Spleen (tissue), 7 donors: Measurements from ENCODE around the gene PPP2R2D.

Source experiments
- POLR2A ChIP-seq, 3 donors: fragments of 450-650 bp; IDR thresholded peaks; one replicate each; pipeline ENCODE4 v1.5.1; 2017; ENCODE audit warnings: antibody characterized with exemption in 3 of 3, mild to moderate bottlenecking in 1 of 3
- TF ChIP-seq, protein P1 (sequence below), 11 experiments: fragments of 200-600 bp in 7 of 11; fragments of 450-650 bp in 4 of 11; sonication (generic) in 4 of 11; IDR thresholded peaks in 8 of 11; conservative IDR thresholded peaks in 3 of 11; 1 replicate in 7 of 11; 2 replicates in 4 of 11; pipeline versions ENCODE4 v1.4.0 to v1.8.0; 2016 to 2021; ENCODE audit warnings: antibody characterized with exemption in 11 of 11, inconsistent platforms in 4 of 11, mild to moderate bottlenecking in 1 of 11
- donor health status: DM: no; HTN: no; CAD: no; lungs with moderate emphysema.
- donor health status: DM: no; HTN: no; CAD: no.
- donor health status: DM: no; HTN: no; CAD: no.

GRCh38 chr10:131926743-131927595, 26.2 kb downstream of the PPP2R2D start:
- no peak for TF ChIP-seq POLR2A (IDR thresholded peaks at IDR 0.05)
- TF ChIP-seq, protein P1, sequence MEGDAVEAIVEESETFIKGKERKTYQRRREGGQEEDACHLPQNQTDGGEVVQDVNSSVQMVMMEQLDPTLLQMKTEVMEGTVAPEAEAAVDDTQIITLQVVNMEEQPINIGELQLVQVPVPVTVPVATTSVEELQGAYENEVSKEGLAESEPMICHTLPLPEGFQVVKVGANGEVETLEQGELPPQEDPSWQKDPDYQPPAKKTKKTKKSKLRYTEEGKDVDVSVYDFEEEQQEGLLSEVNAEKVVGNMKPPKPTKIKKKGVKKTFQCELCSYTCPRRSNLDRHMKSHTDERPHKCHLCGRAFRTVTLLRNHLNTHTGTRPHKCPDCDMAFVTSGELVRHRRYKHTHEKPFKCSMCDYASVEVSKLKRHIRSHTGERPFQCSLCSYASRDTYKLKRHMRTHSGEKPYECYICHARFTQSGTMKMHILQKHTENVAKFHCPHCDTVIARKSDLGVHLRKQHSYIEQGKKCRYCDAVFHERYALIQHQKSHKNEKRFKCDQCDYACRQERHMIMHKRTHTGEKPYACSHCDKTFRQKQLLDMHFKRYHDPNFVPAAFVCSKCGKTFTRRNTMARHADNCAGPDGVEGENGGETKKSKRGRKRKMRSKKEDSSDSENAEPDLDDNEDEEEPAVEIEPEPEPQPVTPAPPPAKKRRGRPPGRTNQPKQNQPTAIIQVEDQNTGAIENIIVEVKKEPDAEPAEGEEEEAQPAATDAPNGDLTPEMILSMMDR (IDR thresholded peaks at IDR 0.05 in 8 of 11, conservative IDR thresholded peaks at IDR 0.05 in 3 of 11): no peak
